Neuron (in vitro differentiated cells): Measurements from ENCODE around the gene UBE3D.
"Not testable (repeated sequence)": the region's sequence is repeated elsewhere in the genome, so short reads cannot be mapped to it uniquely, and the experiment has no call there.

Source experiments
- H2AFZ ChIP-seq: one replicate; pipeline ENCODE4 v1.6.1; 2013; ENCODE audit warnings: low read depth, mild to moderate bottlenecking, inconsistent platforms, low read length, moderate library complexity
- H3K27me3 ChIP-seq: one replicate; pipeline ENCODE4 v1.6.1; 2013; ENCODE audit warnings: low read length; ENCODE audit not compliant: insufficient read depth
- H3K36me3 ChIP-seq: one replicate; pipeline ENCODE4 v1.6.1; 2013; ENCODE audit warnings: low read length; ENCODE audit not compliant: insufficient read depth
- H3K4me1 ChIP-seq: one replicate; pipeline ENCODE4 v1.6.1; 2013; ENCODE audit warnings: low read length; ENCODE audit not compliant: insufficient read depth
- H3K4me3 ChIP-seq: 2 replicates; pipeline ENCODE4 v1.5.1; 2013; ENCODE audit warnings: mild to moderate bottlenecking, low read length, moderate library complexity
- H3K9me3 ChIP-seq: one replicate; pipeline ENCODE4 v1.6.1; 2013; ENCODE audit warnings: low read length

UBE3D gene

DNA sequence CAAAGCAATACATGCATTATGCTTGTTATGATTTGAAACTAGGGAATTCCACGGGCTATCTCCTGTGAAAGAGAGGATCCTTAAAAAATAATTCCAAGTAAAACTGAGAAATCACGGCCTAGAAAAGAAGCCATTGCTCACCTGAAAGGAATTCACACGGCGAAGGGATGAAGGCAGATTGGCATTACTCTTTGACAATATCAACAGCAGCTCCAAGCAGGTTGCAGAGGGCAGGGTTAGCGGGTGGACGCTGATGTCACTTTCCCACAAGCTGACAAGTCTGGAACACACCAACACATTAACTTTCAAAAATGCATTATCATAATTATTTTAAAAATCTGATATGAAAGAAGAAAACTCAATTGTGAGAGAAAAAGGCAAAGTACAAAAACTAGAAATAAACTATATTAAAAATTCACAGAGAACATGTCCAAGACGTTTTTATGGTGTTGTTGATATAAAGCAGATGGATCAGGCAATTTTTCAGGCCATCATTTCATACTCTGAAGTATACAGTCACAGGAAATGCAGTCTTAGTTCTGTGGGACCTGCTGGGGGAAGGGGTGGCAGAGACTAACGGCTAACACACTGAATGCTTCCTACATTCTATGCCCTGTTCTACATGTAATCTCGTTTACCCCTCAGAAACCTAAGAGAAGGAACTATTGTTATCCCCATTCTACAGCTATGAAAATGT lies 108.3 kb downstream of the UBE3D start:
- H3K4me1 ChIP-seq: no peaks in the 10 kb centered on the region
- no peak overlapping the region for H2AFZ ChIP-seq
- H3K9me3 ChIP-seq: no peaks in the 10 kb centered on the region
- peaks cover 7% of the 10 kb centered on the region for H3K36me3 ChIP-seq
- no peak overlapping the region for H3K4me3 ChIP-seq
- H3K27me3 ChIP-seq: no peaks in the 10 kb centered on the region

DNA sequence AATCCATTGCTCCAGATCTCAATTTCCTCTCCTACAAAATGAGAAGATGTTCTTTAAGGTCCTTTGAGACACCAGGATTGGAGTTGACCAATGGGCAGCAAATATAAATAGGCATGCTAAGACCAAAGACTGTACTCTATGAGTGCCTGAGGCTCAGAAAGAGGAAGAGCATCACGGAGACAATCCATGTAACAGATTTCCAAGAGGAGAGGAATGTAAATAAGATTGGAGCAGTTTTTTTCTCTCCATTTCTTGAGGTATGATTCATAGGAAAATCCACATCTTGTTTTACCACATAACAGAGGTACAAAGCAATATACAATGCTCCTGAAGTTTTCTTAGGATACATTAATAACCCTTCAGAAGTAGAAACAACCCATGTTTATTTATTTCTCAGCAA lies 109.8 kb downstream of the UBE3D start:
- no peak overlapping the region for H2AFZ ChIP-seq
- no peaks in the 10 kb centered on the region for H3K4me1 ChIP-seq
- H3K36me3 ChIP-seq: peaks cover 9% of the 10 kb centered on the region
- no peaks in the 10 kb centered on the region for H3K9me3 ChIP-seq
- H3K4me3 ChIP-seq: no peak overlapping the region
- H3K27me3 ChIP-seq: no peaks in the 10 kb centered on the region

DNA sequence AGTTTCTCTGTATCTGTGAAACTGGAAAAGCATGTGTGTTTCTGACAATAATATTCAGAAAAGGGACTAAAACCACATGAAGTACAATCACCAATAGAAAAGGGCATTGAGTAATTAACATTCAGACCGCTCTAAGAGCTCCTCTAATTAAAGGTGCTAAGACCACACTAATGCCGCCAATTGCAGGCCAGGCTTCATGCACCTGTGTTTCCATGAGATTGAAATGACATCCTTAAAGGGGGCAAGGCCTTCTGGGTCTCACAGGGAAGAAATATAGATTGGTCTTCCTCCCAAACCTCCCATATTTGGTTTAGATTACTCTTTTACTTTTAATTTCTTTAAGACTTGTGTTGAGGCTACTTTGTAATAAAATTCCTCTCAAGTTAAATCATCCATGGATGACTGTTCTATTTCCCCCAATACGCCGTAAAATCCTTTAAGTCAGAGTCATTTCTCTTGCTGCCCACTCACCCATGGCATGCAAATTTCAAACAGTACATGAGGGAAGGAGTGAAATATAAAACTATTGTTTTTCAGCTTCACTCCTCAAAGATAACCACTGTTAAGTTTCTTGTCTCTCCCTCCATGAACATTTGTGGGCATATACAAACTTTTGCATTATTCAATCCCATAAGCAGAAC lies 110.6 kb downstream of the UBE3D start:
- Histone ChIP-seq H3K27me3 (no peaks in the 10 kb centered on the region), H2AFZ (no peak overlapping the region), H3K36me3 (peaks cover 9% of the 10 kb centered on the region), H3K4me1 (no peaks in the 10 kb centered on the region), H3K4me3 (no peak overlapping the region), H3K9me3 (no peaks in the 10 kb centered on the region)

DNA sequence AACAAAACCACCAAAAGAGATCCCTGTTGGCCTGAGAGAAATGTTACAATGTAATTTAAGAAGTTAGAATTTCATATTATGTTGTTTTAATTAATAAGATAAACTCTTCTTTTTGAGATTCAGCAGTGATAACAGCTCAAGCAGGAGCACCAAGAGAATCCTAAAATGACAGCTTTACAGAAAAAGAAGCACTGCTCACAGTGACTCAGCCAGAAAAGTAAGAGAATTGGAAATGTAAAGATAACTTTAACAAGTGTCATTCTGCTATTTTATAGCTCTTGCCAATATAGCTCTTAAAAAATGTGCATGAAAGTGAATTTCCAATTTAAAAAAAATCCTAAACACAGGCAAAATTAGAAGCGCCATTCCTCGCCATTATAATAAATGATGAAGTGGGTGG lies 111.3 kb downstream of the UBE3D start:
- Histone ChIP-seq H3K9me3 (no peaks in the 10 kb centered on the region), H2AFZ (no peak overlapping the region), H3K4me1 (no peaks in the 10 kb centered on the region), H3K36me3 (peaks cover 9% of the 10 kb centered on the region), H3K27me3 (no peaks in the 10 kb centered on the region), H3K4me3 (no peak overlapping the region)

GRCh38 chr6:82953871-82954270 lies 111.8 kb downstream of the UBE3D start:
- Histone ChIP-seq H3K9me3 (no peaks in the 10 kb centered on the region), H3K27me3 (no peaks in the 10 kb centered on the region), H3K4me3 (no peak overlapping the region)

GRCh38 chr6:82951935-82952334 lies 113.7 kb downstream of the UBE3D start:
- no peaks in the 10 kb centered on the region for H3K9me3 ChIP-seq
- H3K4me1 ChIP-seq: no peaks in the 10 kb centered on the region
- H3K4me3 ChIP-seq: no peak overlapping the region
- H3K27me3 ChIP-seq: no peaks in the 10 kb centered on the region
- H3K36me3 ChIP-seq: peaks cover 9% of the 10 kb centered on the region
- no peak overlapping the region for H2AFZ ChIP-seq

More at GRCh38 chr6:82953871-82954270, 111.8 kb downstream of the UBE3D start:
- peaks cover 9% of the 10 kb centered on the region for H3K36me3 ChIP-seq
- H2AFZ ChIP-seq: no peak overlapping the region
- no peaks in the 10 kb centered on the region for H3K4me1 ChIP-seq

DNA sequence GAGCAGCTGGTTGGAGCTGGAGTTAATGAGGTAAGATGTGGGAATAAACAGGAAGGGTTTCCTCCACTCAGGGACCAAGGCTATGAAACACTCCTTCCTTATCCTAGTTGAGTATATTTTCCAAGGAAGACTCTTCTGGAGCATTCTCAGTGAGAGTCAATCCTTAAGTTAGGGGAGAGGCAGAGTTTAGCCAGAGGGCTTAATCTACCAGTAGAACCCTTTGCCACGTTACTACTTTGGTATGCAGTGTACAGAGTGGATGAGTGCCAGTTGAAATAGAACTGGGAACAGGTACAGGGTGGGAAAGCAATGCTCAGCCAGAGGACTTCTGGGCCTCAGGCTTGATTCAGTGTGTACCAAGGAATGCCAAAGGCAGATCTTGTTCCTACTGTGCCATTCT lies 114.3 kb downstream of the UBE3D start:
- peaks cover 9% of the 10 kb centered on the region for H3K36me3 ChIP-seq
- no peaks in the 10 kb centered on the region for H3K9me3 ChIP-seq
- H3K4me3 ChIP-seq: no peak overlapping the region
- no peaks in the 10 kb centered on the region for H3K4me1 ChIP-seq
- no peak overlapping the region for H2AFZ ChIP-seq
- H3K27me3 ChIP-seq: no peaks in the 10 kb centered on the region

- H3K4me3 ChIP-seq, H2AFZ ChIP-seq, H3K36me3 ChIP-seq, H3K27me3 ChIP-seq, H3K4me1 ChIP-seq: not testable (repeated sequence)
- H3K9me3 ChIP-seq: peaks cover 17% of the 10 kb centered on the region
These were observed 134.7 kb downstream of the UBE3D start for GRCh38 chr6:82930915-82931314.

DNA sequence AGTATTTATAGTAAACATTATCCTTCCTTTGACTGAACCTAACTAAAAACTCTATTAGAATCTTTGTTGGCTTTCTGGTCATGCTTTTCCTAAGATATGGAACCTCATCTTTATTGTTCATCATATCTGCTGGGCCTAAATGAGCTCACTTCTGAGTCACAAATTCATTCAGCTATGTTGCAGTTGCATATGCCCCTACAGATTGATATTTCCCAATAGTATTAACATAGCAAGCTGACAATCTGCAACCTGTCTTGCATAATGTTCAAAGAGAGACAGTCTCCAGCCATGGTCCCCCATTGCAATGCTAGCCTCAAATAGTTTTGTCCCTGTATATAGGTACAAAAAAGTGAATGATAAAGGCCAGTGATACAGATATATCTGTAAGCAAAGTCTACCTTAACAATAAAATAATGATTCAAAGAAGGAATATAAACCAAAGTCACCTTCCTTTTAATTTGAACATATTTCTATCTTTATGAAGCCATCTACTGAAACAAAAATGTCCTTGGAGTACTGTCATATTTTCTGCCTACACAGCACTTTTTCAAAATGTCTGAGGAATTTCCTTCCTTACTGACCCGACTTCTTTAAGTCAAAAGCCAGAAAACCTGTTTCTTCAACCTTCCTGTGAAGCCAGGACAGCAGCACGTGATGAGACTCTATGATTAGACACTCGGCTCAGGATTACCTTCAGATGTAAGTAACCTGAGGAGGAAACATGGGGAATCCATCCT lies 140.7 kb downstream of the UBE3D start:
- no peaks in the 10 kb centered on the region for H3K27me3 ChIP-seq
- no peaks in the 10 kb centered on the region for H3K36me3 ChIP-seq
- no peaks in the 10 kb centered on the region for H3K4me1 ChIP-seq
- no peak overlapping the region for H3K4me3 ChIP-seq
- H3K9me3 ChIP-seq: peaks cover 2% of the 10 kb centered on the region
- H2AFZ ChIP-seq: no peak overlapping the region

GRCh38 chr6:82921258-82921657 lies 144.4 kb downstream of the UBE3D start:
- Histone ChIP-seq H3K4me3 (no peak overlapping the region), H3K36me3 (no peaks in the 10 kb centered on the region), H3K9me3 (no peaks in the 10 kb centered on the region), H3K27me3 (no peaks in the 10 kb centered on the region), H2AFZ (no peak overlapping the region), H3K4me1 (no peaks in the 10 kb centered on the region)

- Histone ChIP-seq H3K27me3 (no peaks in the 10 kb centered on the region), H3K36me3 (no peaks in the 10 kb centered on the region), H3K4me3 (no peak overlapping the region), H3K4me1 (no peaks in the 10 kb centered on the region), H2AFZ (no peak overlapping the region), H3K9me3 (no peaks in the 10 kb centered on the region)
These were observed 148.1 kb downstream of the UBE3D start for GRCh38 chr6:82917346-82918064.

DNA sequence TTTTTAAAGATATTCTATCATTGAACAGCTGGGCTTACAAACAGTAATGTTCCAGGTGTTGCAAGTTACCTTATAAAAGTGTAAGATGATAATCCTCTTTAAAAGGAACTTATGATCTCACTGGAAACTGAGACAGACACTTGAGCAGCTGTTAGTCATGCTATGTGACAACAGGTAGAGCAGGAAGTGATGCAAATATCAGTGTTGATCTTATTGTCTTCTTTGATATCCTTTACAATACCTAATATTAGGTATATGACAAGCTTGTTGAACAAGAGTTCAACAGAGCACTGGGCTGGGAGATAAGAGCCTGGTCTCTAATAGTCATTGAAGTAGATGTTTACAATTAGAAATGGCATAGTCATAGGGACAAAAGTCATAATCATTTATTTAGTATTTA lies 150.0 kb downstream of the UBE3D start:
- no peaks in the 10 kb centered on the region for H3K27me3 ChIP-seq
- H2AFZ ChIP-seq: no peak overlapping the region
- H3K4me1 ChIP-seq: peaks cover 9% of the 10 kb centered on the region
- H3K36me3 ChIP-seq: no peaks in the 10 kb centered on the region
- no peak overlapping the region for H3K4me3 ChIP-seq
- no peaks in the 10 kb centered on the region for H3K9me3 ChIP-seq

DNA sequence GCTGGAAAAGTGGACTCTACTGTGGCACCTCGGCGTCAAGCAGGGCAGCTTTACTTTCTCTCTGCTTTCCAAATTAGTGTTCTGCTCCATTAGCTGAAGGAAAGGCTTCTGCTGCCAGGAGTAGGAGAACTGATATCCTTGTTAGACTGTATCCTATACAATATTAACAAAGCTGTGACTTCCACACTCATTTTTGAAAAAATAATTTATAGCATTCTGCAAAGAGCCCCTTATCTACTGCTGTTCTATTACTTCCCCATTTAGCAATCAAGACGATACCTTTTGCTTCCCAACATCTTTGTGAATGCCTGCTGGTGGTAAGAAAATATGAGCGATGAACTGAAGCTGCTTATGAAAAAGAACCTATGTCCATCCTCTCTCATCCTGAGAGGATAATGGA lies 151.1 kb downstream of the UBE3D start:
- Histone ChIP-seq H3K9me3 (no peaks in the 10 kb centered on the region), H3K36me3 (no peaks in the 10 kb centered on the region), H2AFZ (no peak overlapping the region), H3K27me3 (no peaks in the 10 kb centered on the region), H3K4me3 (no peak overlapping the region), H3K4me1 (peaks cover 9% of the 10 kb centered on the region)
